H1 (cell line): Measurements from ENCODE around the gene HIGD2B. TPM values are rescaled to one million over a fixed set of nuclear protein-coding genes. Genes with fewer than 3 reads are reported as not detected.
"Not testable (repeated sequence)": the region's sequence is repeated elsewhere in the genome, so short reads cannot be mapped to it uniquely, and the experiment has no call there.

Source experiments
- CTCF ChIA-PET: fragments of 300-600 bp; sonication (Branson Sonifier 250); formaldehyde crosslinking; loops from one replicate; lab custom pipeline; 2021; ENCODE audit not compliant: partially characterized antibody; lab: Charles Lee
- POLR2A ChIA-PET: fragments of 300-600 bp; sonication (Branson Sonifier 250); formaldehyde crosslinking; loops from one replicate; lab custom pipeline; 2021; ENCODE audit warnings: inconsistent platforms; ENCODE audit not compliant: partially characterized antibody; lab: Charles Lee
- DNase-seq, 2 experiments: peaks; one replicate each; pipeline versions ENCODE4 v3.0.0 to v3.0.0-alpha.2; 2010 to 2022; ENCODE audit warnings: low spot score in 2 of 2, low read depth in 1 of 2, mixed read lengths in 1 of 2
- FAIRE-seq: peaks from 2 replicates; lab custom pipeline; 2011; peaks lifted over from hg19 to GRCh38; lab: Jason Lieb, UNC
- H2AFZ ChIP-seq: 2 replicates; pipeline ENCODE4 v1.8.1; 2012; ENCODE audit warnings: low read length, inconsistent platforms
- H2AK5ac ChIP-seq: 2 replicates; pipeline ENCODE4 v1.6.1; 2013; ENCODE audit warnings: low read depth, low read length
- H2BK120ac ChIP-seq: replicated peaks from 2 replicates; pipeline ENCODE3; 2013; ENCODE audit warnings: low read depth, low read length, inconsistent platforms
- H2BK12ac ChIP-seq: 2 replicates; pipeline ENCODE4 v1.6.1; 2013; ENCODE audit warnings: low read depth, low read length
- H2BK15ac ChIP-seq: 2 replicates; pipeline ENCODE4 v1.6.1; 2013; ENCODE audit warnings: low read length
- H2BK20ac ChIP-seq: 2 replicates; pipeline ENCODE4 v1.6.1; 2013; ENCODE audit warnings: low read length
- H2BK5ac ChIP-seq: 2 replicates; pipeline ENCODE4 v1.6.1; 2013; ENCODE audit warnings: low read depth, low read length
- H3K14ac ChIP-seq: 2 replicates; pipeline ENCODE4 v1.6.1; 2013; ENCODE audit warnings: inconsistent platforms; ENCODE audit not compliant: insufficient read length
- H3K18ac ChIP-seq: 2 replicates; pipeline ENCODE4 v1.6.1; 2013; ENCODE audit warnings: low read length; ENCODE audit errors: extremely low read depth
- H3K23ac ChIP-seq: 2 replicates; pipeline ENCODE4 v1.6.1; 2013; ENCODE audit warnings: inconsistent platforms; ENCODE audit not compliant: insufficient read length
- H3K23me2 ChIP-seq: 2 replicates; pipeline ENCODE4 v1.6.1; 2013; ENCODE audit warnings: low read depth, low read length
- H3K27ac ChIP-seq: 2 replicates; pipeline ENCODE4 v1.6.1; 2011; ENCODE audit warnings: low read depth, low read length, inconsistent platforms
- H3K27me3 ChIP-seq, 4 experiments: replicated peaks in 1 of 4; 1 replicate in 1 of 4; 2 replicates in 3 of 4; pipeline versions ENCODE4 v1.6.1 to v1.8.1; 2011 to 2013; ENCODE audit warnings: low read length in 3 of 4, mild to moderate bottlenecking in 3 of 4, inconsistent platforms in 2 of 4, mixed read lengths in 2 of 4, moderate library complexity in 1 of 4; ENCODE audit not compliant: control insufficient read depth in 3 of 4, insufficient read depth in 3 of 4; ENCODE audit errors: extremely low read depth in 1 of 4
- H3K36me3 ChIP-seq, 4 experiments: 2 replicates each; pipeline versions ENCODE4 v1.6.1 to v1.8.1; 2011 to 2013; ENCODE audit warnings: mild to moderate bottlenecking in 4 of 4, low read length in 3 of 4, moderate library complexity in 2 of 4, control low read depth in 1 of 4, inconsistent platforms in 1 of 4; ENCODE audit not compliant: insufficient read depth in 4 of 4, control insufficient read depth in 2 of 4
- H3K4ac ChIP-seq: replicated peaks from 2 replicates; pipeline ENCODE3; 2013; ENCODE audit warnings: low read length, low read depth, mixed read lengths, inconsistent platforms; ENCODE audit not compliant: insufficient read length
- H3K4me1 ChIP-seq, 4 experiments: replicated peaks in 1 of 4; 1 replicate in 1 of 4; 2 replicates in 3 of 4; pipeline versions ENCODE4 v1.6.1 to v1.8.1; 2011 to 2013; ENCODE audit warnings: low read length in 3 of 4, inconsistent platforms in 2 of 4, mixed read lengths in 1 of 4; ENCODE audit not compliant: insufficient read depth in 4 of 4, control insufficient read depth in 3 of 4
- H3K4me2 ChIP-seq, 2 experiments: 2 replicates each; pipeline versions ENCODE4 v1.6.1 to v1.8.1; 2011 to 2013; ENCODE audit warnings: low read depth in 2 of 2, low read length in 2 of 2, control low read depth in 1 of 2, inconsistent platforms in 1 of 2, mild to moderate bottlenecking in 1 of 2; ENCODE audit not compliant: insufficient read depth in 1 of 2
- H3K4me3 ChIP-seq, 4 experiments: fragments of 200-600, 300-600 bp in 1 of 4; sonication (generic), shearing (Covaris generic), sonication (Bioruptor Twin) in 1 of 4; 2 replicates each; pipeline versions ENCODE4 v1.5.1 to v1.8.1; 2011 to 2016; ENCODE audit warnings: low read length in 4 of 4, low read depth in 3 of 4, control low read depth in 2 of 4, inconsistent platforms in 2 of 4, mild to moderate bottlenecking in 2 of 4, mixed read lengths in 1 of 4, moderate library complexity in 1 of 4; ENCODE audit not compliant: insufficient read depth in 2 of 4; ENCODE audit errors: extremely low read depth in 1 of 4
- H3K56ac ChIP-seq: replicated peaks from 2 replicates; pipeline ENCODE3; 2013; ENCODE audit warnings: low read depth, mild to moderate bottlenecking, mixed read lengths, low read length, inconsistent platforms; ENCODE audit not compliant: insufficient read length
- H3K79me1 ChIP-seq: 2 replicates; pipeline ENCODE4 v1.6.1; 2013; ENCODE audit warnings: low read depth, low read length, control low read depth
- H3K79me2 ChIP-seq, 2 experiments: 2 replicates each; pipeline versions ENCODE4 v1.6.1 to v1.8.1; 2012 to 2013; ENCODE audit warnings: low read length in 2 of 2, mild to moderate bottlenecking in 2 of 2, inconsistent platforms in 1 of 2; ENCODE audit not compliant: insufficient read depth in 2 of 2, control insufficient read depth in 1 of 2
- H3K9ac ChIP-seq, 4 experiments: replicated peaks in 1 of 4; 1 replicate in 1 of 4; 2 replicates in 3 of 4; pipeline versions ENCODE4 v1.6.1 to v1.8.1; 2011 to 2013; ENCODE audit warnings: low read depth in 3 of 4, low read length in 3 of 4, control low read depth in 2 of 4, mild to moderate bottlenecking in 2 of 4, moderate library complexity in 2 of 4, inconsistent platforms in 1 of 4; ENCODE audit errors: extremely low read depth in 1 of 4
- H3K9me3 ChIP-seq, 2 experiments: 2 replicates each; pipeline versions ENCODE4 v1.6.1 to v1.8.1; 2012 to 2013; ENCODE audit warnings: mild to moderate bottlenecking in 2 of 2, moderate library complexity in 2 of 2, control low read depth in 1 of 2, inconsistent platforms in 1 of 2, low read depth in 1 of 2, low read length in 1 of 2, mixed read lengths in 1 of 2; ENCODE audit not compliant: insufficient read depth in 2 of 2
- H4K20me1 ChIP-seq, 2 experiments: replicated peaks in 1 of 2; 2 replicates each; pipeline versions ENCODE3 to v1.8.1; 2011 to 2013; ENCODE audit warnings: inconsistent platforms in 2 of 2, low read length in 2 of 2, mild to moderate bottlenecking in 1 of 2; ENCODE audit not compliant: insufficient read depth in 2 of 2, control insufficient read depth in 1 of 2
- H4K5ac ChIP-seq: 2 replicates; pipeline ENCODE4 v1.6.1; 2013; ENCODE audit warnings: low read length, low read depth, mixed read lengths, inconsistent platforms; ENCODE audit not compliant: insufficient read length
- H4K8ac ChIP-seq: 2 replicates; pipeline ENCODE4 v1.8.0; 2013; ENCODE audit warnings: mild to moderate bottlenecking, moderate library complexity, low read length, inconsistent platforms; ENCODE audit not compliant: insufficient read depth; ENCODE audit errors: extremely low read depth
- H4K91ac ChIP-seq: replicated peaks from 2 replicates; pipeline ENCODE3; 2013; ENCODE audit warnings: low read length, mixed read lengths, inconsistent platforms; ENCODE audit not compliant: insufficient read length
- WGBS, 2 experiments: shearing (Covaris generic) in 1 of 2; methylation state at CpG; one replicate each; pipeline versions ENCODE4 v1.1.6 to v1.1.7; 2013 to 2015; ENCODE audit warnings: low lambda C conversion rate in 2 of 2, mixed read lengths in 2 of 2, inconsistent platforms in 1 of 2, low coverage in 1 of 2, missing lambda C conversion rate in 1 of 2; ENCODE audit not compliant: insufficient replicate concordance in 2 of 2, insufficient coverage in 1 of 2, insufficient read length in 1 of 2; ENCODE audit errors: extremely low coverage in 1 of 2, missing lambda C conversion rate in 1 of 2; 5-methylcytosine and 5-hydroxymethylcytosine counted together
- polyA plus RNA-seq, 7 experiments: library from polyadenylated mRNA; depleted of rRNA in 3 of 7; stranded (reverse) in 5 of 7; unstranded in 2 of 7; fragments of >200 nt in 5 of 7; fragments of 200-250 nt in 2 of 7; gene quantifications; 1 replicate in 5 of 7; 2 replicates in 1 of 7; 4 replicates in 1 of 7; pipeline versions ENCODE4 v1.2.1 to v1.2.3, GENCODE V29; 2011 to 2013; ENCODE audit warnings: missing spikeins in 2 of 7, mixed read lengths in 2 of 7
- total RNA-seq: library from RNA; stranded (reverse); fragmentation: NEBNext Ultra II Directional; extraction: Animal tissue kit (Norgen Biotek cat#: 25700); gene quantifications from 2 replicates; pipeline ENCODE4 v1.2.1, GENCODE V29; 2021

HIGD2B gene
- total and polyA plus RNA-seq, 2 of the 8 experiments (the other 6 are each of a cell fraction or from before 2014, with no cell fraction given): not detected

DNA sequence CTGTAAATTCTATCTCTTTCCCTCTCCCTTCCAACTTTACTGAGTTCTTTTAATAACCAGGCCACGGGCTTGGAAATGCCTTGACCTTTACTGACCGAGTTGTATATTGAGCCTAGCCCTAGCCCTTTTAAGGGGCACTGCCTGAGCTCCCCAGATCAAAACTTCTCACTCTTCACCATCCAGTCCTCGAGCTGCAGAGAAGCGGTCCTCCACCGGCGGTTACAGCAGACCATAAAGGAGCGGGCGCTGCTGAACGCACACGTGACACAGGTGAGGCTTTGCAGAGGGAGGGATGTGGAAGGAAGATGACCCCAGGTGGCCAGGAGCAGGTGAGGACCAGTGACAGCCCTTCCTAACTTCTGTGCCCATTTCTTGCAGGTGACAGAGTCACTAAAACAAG lies 24.9 kb downstream of the HIGD2B start:
- H3K9ac ChIP-seq, H3K4me1 ChIP-seq, H3K27ac ChIP-seq, H2BK15ac ChIP-seq, H3K56ac ChIP-seq, FAIRE-seq, H3K14ac ChIP-seq, H3K36me3 ChIP-seq, POLR2A ChIA-PET, H2AFZ ChIP-seq, H3K79me1 ChIP-seq, H4K8ac ChIP-seq, H4K20me1 ChIP-seq, H4K5ac ChIP-seq, H2BK20ac ChIP-seq, H3K4ac ChIP-seq, H3K79me2 ChIP-seq, H3K4me2 ChIP-seq, H2BK5ac ChIP-seq, H3K23me2 ChIP-seq, H2AK5ac ChIP-seq, H3K4me3 ChIP-seq, H3K27me3 ChIP-seq, H3K18ac ChIP-seq, H2BK12ac ChIP-seq, H2BK120ac ChIP-seq, CTCF ChIA-PET, H4K91ac ChIP-seq, H3K9me3 ChIP-seq, H3K23ac ChIP-seq: not testable (repeated sequence)
- WGBS, 2 experiments: 94% methylated on average over 8 of the region's 10 CpGs; no CpG with 5 or more reads in 1 of the 2 experiments
- peak in 1 of 2 experiments; percentile 20 for DNase-seq

DNA sequence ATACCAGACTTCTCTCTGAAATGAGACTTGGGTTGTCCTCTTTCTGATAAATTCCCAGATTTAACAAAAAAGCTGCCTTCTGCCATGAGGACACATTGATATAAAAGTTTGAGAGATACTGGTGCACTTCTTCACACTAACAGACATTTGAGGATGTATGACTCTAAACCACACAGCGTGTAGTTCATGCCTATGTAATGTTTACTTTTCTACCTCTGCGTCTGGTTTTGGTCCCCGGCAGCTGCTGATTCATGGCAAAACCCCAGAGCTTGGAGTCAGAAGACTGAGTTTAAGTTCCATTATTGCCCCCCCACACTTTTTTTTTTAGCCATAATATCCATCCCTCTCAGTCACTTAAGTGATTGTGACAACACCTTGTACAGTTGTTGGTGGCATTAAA lies 30.0 kb downstream of the HIGD2B start:
- FAIRE-seq, CTCF ChIA-PET: not testable (repeated sequence)

More for the DNA sequence above, 30.0 kb downstream of the HIGD2B start:
- DNase-seq, H4K20me1 ChIP-seq, H3K23ac ChIP-seq, H3K23me2 ChIP-seq, H3K79me2 ChIP-seq, H3K4me2 ChIP-seq, H3K4me3 ChIP-seq, POLR2A ChIA-PET, H2BK5ac ChIP-seq, H2BK20ac ChIP-seq, H3K14ac ChIP-seq, H3K36me3 ChIP-seq, H2AFZ ChIP-seq, H3K4ac ChIP-seq, H4K5ac ChIP-seq, H3K56ac ChIP-seq, H3K4me1 ChIP-seq, H4K91ac ChIP-seq, H3K18ac ChIP-seq, H2BK12ac ChIP-seq, H3K9me3 ChIP-seq, H2AK5ac ChIP-seq, H3K27ac ChIP-seq, H4K8ac ChIP-seq, H3K9ac ChIP-seq, H3K27me3 ChIP-seq, H2BK120ac ChIP-seq, H2BK15ac ChIP-seq, H3K79me1 ChIP-seq: not testable (repeated sequence)
- no CpG with 5 or more reads among the region's 3 CpGs for WGBS, 2 experiments
